ENCODE measurements around the gene GAS2L1.
"Not testable (repeated sequence)": the region's sequence is repeated elsewhere in the genome, so short reads cannot be mapped to it uniquely, and the experiment has no call there.

The GAS2L1 gene

DNA sequence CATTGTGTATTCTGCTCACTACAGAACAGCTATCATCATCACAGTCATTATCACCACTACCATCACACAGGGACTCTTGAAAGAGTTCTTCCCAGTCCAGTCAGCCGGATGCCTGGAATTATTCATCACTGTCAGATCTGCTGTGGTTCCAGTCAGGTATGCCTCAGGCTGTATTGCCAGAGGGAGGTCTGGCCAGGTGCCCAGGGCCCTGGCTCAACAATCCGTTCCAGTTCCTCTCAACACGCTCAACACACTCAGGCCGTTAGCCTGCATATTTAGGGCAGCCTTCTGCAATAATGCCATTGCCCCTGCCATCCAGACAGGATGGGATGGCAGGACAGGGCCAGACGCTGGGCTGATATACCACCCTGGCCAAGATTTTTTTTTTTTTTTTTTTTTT is 37.7 kb downstream of the GAS2L1 start:
- no peak for DNase-seq

- DNase-seq = not testable (repeated sequence)
Measured at GRCh38 chr22:29344889-29345288, 38.4 kb downstream of the GAS2L1 start.

- DNase-seq = no peak
Measured at GRCh38 chr22:29345932-29346331, 39.5 kb downstream of the GAS2L1 start.

DNA sequence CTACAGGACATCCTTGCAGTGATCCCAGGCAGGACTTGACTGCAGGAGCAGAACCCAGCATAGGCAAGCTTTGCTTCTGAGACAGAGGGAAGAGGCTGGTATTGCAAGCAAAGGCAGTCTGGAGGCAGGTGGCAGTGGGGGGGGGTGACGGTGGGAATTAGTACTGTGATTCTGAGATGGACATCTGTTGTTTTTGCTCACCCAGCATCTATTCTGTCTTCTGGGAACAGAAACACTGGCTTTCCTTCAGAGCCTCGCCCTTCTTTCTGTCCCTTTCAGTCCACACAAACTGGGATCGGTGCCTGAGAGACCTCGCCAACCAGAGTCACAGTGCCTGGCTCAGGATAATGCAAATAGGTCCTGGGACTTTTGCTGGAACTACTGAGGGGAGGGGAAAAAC is 40.2 kb downstream of the GAS2L1 start:
- no peak for DNase-seq

DNA sequence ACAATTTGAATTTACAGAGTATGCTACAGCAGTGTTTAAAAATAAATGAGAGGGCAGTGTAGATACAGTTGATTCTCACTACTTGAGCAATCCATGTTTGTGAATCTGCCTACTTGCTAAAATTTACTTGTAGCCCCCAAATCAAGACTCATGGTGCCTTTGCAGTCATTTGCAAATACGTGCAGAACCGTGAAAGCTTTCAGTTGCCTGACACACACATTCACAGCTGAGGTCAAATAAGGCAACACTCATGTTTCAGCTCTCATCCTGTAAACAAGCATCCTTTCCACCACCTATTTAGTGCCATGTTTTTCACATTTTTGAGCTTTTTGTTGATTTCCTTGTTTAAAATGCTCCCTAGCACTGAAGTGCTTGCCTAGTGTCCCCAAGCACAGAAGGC is 41.6 kb downstream of the GAS2L1 start:
- no peak for DNase-seq

- no peak for DNase-seq
Measured at GRCh38 chr22:29348956-29349355, 42.5 kb downstream of the GAS2L1 start.

DNA sequence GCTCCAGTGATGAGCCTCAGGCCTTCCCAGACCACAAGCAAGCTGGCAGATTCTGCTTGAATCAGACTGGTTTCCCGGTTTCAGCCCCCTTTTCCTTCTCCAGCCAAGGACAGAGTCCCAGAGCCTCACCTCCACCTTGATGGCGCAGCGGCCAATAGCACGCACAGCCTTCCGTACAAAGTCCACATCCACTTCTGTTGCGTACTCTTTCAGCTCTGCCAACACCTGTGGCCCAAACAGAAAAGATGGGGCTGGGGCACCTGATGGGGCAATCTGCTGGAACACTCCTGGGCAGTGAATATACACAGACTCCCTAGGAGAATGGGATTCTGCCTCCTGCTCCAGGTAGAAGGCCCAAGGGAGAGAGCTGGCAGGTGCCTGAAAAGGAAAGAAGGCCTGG is 44.6 kb downstream of the GAS2L1 start:
- DNase-seq = no peak

GRCh38 chr22:29351891-29352290 is 45.4 kb downstream of the GAS2L1 start:
- no peak for DNase-seq

DNA sequence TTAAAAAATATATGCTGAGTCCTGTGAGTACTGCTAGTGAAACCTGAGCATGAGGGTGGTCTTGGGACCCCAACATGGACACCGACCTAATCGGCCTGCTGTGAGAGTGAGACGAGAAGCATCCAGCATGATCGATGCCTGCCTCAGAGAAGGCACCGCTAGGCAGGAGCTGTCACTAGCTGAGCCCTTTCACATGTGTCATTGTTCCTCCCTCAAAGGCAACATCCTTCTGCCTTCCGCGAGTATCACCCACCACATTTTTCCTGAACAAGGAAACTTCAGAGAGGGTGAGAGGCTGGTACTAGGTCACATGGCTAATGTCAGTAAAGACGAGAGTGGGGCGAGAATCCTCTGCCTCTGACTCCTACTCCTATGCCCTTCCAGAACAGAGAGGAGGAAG is 46.3 kb downstream of the GAS2L1 start:
- DNase-seq = no peak

DNA sequence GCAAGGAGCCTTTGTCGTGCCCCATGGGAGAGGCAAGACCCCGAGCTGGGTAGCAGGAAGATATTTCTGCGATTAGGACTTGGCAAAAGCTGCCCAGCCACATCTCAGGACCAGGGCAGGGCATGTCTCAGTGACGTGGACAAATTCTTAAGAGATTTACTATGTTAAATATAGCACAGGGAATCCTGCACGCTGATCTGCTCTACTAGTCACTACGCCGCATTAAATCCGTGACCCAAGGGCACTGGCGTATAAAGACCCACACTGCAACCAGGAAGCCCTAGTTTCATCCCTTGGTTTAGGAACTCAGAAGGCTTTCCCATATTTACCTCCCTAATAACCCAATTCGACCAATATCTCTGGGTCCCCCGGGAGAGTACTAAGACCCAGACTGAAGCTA is 46.8 kb downstream of the GAS2L1 start:
- no peak for DNase-seq

- DNase-seq = no peak
Measured at GRCh38 chr22:29353860-29354259, 47.4 kb downstream of the GAS2L1 start.

- DNase-seq = not testable (repeated sequence)
Measured at GRCh38 chr22:29357193-29357890, 50.9 kb downstream of the GAS2L1 start.

GRCh38 chr22:29359469-29359868 is 53.0 kb downstream of the GAS2L1 start:
- DNase-seq = no peak

Data from NCI-H748 treated with DMSO at 0.1 percent for 48 hours (cell line).